ENCODE data around the gene TLCD3A.
"Not testable (repeated sequence)": the region's sequence is repeated elsewhere in the genome, so short reads cannot be mapped to it uniquely, and the experiment has no call there.

The TLCD3A gene

DNA sequence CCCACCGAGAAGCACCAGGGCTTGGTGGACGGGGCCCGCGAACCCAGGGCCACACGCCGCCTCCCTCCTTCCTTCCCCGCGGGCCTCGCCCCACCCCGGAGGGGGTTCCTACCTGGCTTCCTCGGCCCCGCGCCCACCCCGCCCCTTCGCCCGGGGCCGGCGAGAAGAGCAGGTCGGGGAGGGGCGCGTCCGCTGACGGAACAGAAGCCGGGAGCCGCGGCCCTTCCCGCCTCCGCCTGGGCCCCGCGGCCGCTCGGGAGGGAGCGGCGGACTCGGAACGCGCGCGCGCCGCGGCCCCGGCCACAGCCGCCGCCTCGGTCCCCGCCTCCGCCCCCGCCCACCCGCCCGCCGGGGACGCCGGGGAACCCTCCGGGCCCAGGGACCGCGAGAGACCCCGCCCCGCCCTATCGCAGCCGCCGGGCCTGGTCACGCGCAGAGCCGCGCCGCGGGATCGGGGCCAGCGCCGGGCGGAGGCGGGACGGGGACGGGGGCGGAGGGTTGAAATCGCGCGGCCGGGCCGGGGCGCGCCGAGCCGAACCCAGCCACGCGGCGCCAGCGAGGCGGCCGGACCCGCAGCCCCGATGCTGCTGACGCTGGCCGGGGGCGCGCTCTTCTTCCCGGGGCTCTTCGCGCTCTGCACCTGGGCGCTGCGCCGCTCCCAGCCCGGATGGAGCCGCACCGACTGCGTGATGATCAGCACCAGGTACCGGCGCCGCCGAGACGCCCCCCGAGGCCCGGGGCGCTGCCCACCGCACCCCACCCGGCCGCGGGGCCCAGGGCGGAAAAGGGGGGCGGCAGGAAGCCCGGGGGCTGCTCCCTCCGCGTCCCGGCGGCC lies at the start of gene TLCD3A:
TSS of gene TLCD3A (plus strand) at position 530 of the 835 bp plus-strand sequence. CDS start at position 582, 52 bp downstream.
- peak in 1 of 2 donors; percentile 23 for DNase-seq (ENCODE audit: low read depth in 1 of 2, low spot score in 1 of 2)

DNA sequence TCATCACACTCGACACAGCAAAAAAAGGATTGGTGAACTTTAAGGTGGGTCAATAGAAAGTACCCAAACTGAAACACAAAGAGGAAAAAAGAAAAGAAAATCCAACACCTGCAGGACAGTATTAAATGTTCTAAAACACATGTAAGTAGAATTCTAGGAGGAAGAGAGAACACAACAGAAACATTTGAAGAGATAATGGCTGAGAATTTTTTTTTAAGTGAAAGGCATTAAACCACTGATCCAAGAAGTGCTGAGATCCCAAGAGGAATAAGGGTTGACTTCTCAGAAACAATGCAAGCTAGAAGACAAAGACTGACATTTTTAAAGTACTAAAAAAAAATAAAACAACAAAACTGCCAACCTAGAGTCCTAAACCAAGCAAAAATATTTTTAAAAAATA lies 49.4 kb upstream of the TLCD3A start:
- DNase-seq (ENCODE audit: low read depth in 1 of 2, low spot score in 1 of 2), result no peak

DNA sequence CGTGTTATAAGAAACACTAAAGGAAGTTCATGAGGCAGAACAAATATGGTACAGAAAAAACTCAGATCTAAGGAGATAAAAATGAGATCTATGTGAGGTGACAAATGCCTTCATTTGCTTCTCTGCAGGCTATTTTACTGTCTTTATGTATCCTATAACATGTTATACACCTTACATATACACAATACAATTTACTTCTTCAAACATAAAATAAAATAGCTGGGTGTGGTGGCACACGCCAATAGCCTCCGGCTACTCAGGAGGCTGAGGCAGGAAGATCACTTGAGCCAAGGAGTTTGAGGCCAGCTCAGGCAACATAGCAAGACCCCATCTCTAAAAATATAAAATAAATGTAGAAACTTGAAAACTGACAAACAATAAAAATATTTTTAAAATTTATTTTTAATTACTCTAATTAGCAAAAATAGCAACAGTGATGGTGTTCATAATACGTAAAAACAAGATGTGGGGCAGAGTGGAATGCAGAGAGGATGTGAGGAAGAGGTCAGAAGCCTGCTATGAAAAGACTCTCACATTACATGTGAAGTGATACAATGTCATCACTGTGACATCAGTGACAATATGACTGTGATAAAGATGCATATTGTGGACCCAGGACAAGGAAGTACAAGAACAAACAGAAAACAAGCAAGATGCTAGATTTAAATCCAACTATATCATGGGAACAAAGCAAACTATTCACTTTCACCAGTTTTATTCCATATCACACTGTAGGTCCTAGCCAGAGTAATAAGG lies 48.7 kb upstream of the TLCD3A start:
- DNase-seq (ENCODE audit: low read depth in 1 of 2, low spot score in 1 of 2), result no peak

DNA sequence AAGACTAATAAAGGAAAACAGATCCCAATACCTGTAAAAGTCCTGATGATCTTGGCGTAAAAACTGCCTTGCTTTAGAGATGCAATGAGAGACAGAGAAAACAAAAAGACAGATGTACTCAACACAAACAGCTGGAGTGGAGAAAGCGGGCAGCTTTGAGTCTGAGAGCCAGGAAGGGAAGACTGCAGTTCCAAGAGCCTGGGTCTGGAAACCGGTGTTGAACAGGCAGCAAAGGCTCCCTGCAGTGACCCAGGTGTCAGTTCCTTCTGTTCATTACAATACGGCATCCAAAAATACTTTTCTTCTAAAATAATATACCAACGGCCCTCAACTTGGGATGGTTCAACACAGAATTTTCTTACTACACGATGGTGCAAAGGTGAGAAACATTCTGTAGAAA lies 47.4 kb upstream of the TLCD3A start:
- DNase-seq (ENCODE audit: low read depth in 1 of 2, low spot score in 1 of 2), result no peak

DNA sequence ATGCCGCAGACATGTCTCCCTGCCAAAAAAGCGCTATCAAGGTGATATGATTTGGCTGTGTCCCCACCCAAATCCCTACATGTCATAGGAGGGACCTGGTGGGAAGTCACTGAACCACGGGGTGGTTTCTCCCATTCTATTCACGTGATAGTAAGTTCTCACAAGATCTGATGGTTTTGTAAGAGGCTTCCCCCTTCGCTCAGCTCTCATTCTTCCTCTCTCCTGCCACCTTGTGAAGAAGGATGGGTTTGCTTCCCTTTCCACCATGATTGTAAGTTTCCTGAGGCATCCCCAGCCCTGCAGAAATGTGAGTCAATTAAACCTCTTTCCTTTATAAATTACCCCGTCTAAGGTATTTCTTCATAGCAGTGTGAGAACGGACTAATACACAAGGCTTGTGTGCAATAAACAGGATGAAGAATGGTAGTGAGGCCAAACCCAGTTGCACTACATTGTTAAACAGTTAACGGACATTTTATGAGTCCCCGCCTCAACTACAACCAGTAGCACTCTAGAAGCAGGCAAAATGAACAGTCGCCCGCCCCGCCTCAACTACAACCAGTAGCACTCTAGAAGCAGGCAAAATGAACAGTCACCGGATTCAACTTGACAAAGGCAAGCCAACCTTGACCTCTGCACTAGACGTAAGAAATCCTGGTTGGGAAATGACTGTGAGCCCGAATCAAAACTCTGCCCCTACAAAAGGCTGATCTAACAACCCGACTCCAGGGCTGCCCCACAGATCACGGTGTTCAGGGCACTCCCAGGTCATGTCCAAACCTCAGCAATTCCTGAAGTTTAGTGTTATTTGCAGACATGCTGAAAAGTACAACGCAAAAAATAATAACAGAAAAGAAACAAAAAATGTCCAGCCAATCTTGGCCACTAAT lies 44.1 kb upstream of the TLCD3A start:
- no peak for DNase-seq (ENCODE audit: low read depth in 1 of 2, low spot score in 1 of 2)

DNA sequence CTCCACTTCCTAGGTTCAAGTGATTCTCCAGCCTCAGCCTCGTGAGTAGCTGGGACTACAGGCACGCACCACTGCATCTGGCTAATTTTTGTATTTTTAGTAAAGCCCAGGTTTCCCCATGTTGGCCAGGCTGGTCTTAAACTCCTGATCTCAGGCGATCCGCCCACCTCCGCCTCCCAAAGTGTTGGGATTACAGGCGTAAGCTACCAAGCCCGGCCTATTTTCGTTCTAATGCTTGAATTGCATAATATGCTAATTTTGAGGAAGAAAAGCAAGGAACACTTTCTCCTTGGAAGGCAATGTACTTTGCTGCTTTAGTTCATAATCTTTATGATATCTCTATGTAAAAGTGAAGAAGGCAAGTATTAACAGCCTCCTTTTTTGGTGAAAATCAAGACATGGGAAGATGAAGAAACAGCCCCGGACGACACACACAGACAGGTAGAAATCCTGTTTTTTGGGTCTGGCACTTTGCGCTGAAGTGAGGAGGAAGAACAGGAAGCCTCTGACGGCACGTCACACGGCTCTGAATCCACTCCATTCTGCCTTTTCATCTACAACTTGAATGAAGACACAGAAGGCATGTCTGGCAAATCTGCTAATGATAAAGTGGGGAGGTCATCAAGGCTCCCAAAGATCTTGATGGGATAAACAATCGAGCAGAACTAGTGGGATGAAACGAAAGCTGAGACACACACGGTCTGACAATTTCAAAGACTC lies 42.7 kb upstream of the TLCD3A start:
- no peak for DNase-seq (ENCODE audit: low read depth in 1 of 2, low spot score in 1 of 2)

DNA sequence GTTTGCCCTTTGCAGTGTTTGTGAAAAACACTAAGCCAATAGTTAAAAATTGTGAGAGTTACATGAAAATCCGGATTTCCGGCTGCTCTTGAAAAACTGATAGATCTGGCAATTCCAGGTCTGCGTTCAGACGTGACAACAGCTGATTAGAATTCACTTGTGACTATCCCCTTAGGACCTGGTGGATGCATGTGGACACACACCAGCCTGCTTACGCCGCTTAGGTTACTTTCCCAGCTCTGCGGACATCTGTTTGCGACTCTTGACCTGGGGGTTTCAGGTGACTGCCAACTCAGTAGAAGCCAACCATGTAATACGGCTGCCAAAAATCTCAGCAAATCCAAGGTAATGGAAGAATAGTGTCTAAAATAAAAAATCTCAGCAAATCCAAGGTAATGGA lies 42.0 kb upstream of the TLCD3A start:
- no peak for DNase-seq (ENCODE audit: low read depth in 1 of 2, low spot score in 1 of 2)

DNA sequence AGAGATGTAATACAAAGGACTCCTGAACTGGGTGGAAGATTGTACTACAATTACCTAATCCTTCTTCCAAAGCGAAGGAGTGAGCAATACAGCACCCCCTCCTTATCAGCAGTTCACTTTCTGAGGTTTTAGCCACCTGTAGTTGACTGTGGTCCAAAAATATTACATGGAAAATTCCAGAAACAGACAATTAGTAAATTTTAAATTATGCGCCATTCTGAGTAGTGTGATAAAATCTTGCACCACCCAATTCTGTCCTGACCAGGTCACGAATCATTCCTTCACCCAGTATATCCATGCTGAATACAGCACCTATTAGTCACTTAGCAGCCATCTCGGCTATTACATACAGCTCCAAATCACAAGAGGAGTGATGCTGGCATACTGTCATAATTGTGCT lies 41.0 kb upstream of the TLCD3A start:
- DNase-seq (ENCODE audit: low read depth in 1 of 2, low spot score in 1 of 2), result no peak

DNA sequence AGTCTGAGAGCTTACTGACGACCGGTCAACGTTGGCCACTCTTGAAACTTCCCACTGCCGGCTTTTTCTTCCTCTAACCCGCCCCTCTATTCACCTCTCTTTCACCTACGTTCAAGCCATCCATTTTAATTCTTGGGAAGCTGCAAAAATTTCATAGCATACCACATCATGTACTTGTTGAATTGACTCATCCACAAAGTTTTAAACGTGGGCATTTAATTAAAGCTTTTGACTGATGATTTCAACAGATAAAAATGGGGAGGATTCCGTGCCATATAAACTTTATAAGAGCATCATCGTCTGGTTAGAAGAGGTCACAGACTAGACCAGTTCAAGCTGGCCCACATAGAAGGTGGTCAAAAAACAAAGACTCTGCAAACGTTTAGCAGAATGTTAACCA lies 40.3 kb upstream of the TLCD3A start:
- DNase-seq (ENCODE audit: low read depth in 1 of 2, low spot score in 1 of 2), result no peak

DNA sequence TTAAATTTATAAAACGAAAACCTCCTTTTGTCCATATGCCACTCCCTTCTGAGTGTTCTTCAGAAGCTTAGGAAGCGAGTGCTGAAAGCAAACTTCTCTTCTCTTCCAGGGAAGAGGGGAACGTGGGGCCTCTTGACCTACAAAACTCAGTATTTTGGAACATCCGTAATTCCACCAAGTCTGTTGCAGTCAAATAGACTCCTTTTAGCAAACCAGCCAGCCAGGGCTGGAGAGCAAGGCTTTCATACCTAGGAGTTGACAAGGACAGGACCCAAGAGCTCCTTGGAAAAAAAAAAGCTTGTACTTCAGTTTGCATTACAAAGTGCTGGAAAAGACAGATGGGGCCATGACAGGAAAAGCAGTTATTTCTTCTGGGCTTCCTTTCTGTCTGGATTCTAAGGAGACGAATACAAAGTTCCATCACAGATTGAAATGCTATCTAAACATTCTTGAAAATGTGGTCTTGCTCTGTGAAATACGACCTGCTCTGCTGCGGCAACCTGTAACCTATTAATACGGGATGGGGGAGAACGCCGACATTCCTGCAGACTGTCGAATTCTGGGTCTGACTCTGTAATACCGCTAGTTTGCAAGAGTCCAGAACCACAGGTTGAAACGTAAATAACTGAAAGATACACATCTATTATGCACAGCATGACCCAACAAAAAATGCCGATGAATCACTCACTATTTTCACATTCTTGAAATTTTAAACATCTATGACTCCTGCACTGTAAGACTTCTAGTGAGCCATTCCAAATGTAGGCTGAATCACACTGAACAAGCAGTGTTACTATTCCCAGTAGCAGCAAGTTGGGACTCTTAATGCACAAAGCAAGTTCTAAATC lies 38.4 kb upstream of the TLCD3A start:
- no peak for DNase-seq (ENCODE audit: low read depth in 1 of 2, low spot score in 1 of 2)

DNA sequence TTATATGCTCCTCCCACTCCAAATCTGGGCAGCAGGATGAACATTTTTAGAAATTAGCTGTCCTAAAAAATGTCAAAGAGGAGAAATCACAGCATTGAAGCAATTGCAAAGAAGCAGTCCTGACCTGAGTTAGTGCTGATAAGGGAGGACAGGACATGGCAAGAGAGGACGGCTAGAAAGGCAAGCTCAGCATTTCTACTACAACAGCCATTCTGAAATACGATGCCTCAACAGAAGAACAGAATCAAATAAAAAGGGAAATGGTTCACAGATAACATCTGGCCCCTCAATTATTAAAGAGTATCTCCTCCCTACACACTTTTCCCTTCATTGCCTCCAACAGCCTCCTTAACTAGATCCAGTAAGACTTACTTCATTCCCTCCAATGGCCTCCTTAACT lies 36.0 kb upstream of the TLCD3A start:
- no peak for DNase-seq (ENCODE audit: low read depth in 1 of 2, low spot score in 1 of 2)

DNA sequence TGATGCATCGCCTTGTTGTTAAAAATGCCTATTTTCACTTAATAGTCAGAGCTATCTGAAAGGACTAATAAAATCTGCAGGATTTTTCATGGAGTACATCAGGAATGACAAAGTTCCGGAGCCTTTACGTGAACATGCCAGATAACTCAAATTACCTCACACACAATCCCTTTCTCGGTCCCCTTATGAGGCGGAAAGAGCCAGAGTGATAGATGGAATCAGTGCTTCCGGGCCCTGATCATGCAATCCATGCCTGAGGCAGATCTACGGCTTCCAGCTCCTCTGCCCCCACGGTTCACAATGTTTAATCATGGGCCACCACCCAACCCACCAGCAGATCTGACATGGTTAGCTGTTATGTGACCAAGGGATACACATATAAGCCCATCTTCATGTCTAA lies 34.7 kb upstream of the TLCD3A start:
- no peak for DNase-seq (ENCODE audit: low read depth in 1 of 2, low spot score in 1 of 2)

DNA sequence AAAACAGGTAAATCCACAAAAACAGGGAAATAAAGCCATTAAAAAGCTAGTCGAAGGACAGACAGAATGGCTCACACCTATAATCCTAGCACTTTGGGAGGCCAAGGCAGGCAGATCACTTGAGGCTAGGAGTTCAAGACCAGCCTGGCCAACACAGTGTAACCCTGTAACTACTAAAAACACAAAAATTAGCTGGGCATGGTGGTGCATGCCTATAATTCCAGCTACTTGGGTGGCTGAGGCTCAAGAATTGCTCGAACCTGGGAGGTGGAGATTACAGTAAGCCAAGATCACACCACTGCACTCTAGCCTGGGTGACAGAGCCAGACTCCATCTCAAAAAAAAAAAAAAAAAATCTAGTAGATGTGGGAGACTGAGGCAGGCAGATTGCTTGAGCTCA lies 34.3 kb upstream of the TLCD3A start:
- DNase-seq (ENCODE audit: low read depth in 1 of 2, low spot score in 1 of 2), result not testable (repeated sequence)

DNA sequence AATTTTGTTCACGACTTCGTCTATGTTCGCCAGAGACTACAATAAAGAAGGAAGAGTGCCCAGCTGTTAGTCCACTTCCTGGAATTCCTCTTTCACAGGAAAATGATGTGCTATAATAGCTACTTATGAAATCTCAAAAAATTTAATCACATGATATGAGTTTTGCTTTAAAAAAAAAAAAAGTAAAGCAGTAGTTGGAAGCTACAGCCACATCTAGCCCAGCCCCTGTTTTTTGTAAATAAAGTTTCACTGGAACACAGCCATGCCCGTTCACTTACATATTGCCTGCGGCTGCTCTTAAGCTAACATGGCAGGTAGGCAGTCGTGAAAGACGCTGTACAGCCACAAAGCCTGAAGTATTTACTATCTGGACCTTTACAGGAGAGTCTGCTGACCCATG lies 33.1 kb upstream of the TLCD3A start:
- DNase-seq (ENCODE audit: low read depth in 1 of 2, low spot score in 1 of 2), result no peak

DNA sequence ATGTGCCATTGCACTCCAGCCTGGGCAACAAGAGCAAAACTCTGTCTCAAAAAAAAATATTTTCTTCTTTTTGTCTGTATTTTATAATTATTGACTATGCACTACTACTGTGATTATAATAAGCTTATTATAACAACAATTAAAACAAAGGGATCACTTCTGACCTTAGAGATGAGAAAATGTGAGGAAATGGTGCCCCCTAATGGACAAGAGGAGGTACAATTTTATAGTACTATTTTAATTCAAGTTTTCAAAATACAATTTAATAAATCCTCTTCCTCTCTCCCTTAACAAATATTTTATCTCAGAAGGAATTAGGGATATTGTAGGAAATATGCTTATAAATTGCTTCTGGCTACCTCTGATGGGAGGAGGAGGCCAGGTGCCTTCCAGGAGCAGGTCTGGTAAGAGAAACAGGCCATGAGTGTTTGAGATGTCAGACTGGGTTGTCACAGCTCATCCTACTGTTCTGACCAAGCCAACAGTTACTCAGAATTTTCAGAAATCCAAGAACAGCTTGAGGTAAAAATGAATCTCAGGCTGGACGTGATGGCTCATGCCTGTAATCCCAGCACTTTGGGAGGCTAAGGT lies 31.8 kb upstream of the TLCD3A start:
- no peak for DNase-seq (ENCODE audit: low read depth in 1 of 2, low spot score in 1 of 2)

DNA sequence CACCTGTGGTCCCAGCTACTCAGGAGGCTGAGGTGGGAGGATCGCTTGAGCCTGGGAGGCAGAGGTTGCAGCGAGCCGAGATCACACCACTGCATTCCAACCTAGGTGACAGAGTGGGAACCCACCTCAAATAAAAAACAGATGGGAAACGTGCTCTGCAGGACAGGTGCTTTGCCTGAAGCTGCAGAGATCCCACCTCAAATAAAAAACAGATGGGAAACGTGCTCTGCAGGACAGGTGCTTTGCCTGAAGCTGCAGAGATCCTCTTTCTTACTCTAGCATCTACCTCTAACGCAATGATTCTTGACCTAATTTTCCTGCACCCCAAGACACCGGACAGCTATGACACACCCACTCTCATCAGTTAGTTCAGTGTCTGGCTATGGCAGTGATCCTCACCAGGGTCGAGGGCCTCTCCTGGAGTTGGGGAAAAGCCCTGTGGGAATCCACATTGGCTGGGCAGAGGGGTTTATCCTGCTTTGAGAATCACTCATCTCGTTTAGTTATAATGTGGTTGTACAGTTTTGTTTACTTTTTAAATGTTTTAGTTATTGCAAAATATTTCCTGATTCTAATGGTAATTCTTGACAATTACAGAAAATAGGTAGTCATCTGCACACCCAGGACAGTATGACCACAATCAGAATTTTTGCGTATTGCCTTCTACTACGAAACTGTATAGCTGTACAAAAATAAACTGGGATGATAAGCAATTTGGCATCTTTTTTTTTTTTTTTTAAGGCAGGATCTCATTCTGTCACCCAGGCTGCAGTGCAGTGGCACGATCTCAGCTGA lies 29.1 kb upstream of the TLCD3A start:
- DNase-seq (ENCODE audit: low read depth in 1 of 2, low spot score in 1 of 2), result no peak

DNA sequence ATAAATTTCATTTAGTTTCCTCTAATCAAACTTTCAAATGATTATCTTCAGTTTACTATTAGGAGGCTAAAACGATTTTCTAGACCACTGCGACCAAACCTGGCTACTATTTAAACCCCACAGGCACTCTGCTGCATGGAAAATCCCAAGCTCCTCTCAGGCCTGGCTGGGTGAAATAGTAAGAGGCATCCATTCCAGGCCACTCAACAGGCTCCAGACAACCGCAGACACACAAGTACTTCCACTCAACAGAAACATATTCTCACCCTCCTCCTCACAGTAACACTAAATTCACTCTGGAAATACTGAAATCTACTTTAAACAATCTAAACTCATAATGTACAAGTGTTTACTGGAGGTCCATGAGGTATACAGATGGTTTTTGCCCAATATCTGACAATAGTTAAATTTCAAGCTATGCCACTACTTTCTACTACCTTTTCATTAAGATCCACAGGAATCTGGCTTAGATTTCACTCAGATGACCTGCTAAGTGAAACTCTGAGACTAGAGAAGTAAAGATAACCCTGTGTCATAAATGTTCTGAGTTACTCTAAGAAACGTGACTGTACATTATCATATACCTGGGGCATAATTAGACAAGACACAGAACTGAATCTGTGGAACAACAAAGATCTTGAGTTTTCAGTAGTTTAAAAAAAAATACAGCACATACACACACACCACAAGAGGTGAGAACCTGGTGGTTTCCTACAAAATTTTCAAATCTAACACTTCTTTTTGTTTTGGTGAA lies 28.1 kb upstream of the TLCD3A start:
- no peak for DNase-seq (ENCODE audit: low read depth in 1 of 2, low spot score in 1 of 2)

DNA sequence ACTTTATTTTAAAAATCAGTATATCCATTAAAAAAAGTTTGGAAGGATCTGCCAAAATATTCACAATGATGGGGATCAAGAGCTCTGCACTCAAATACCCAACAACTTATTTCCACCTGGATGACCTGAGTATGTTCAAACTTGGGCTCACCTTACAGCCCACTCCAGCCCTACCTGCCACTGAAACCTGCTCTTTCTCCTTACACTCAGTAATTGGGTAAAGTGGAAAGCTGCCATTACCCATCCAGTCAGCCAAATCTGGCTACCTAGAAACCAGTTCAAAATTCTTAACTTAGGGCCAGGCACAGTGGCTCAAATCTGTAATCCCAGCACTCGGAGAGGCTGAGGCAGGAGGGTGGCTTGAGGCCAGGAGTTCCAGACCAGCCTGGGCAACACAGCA lies 27.4 kb upstream of the TLCD3A start:
- DNase-seq (ENCODE audit: low read depth in 1 of 2, low spot score in 1 of 2), result no peak

All from activated T-helper 1 cell treated with anti-CD3 and anti-CD28 coated beads, Interleukin-2, amount 50 U/mL, for 16 hours (primary cell).